GM10248 (cell line): Measurements from ENCODE around the gene CIAO2A.

Source experiments
- CTCF ChIA-PET: fragments of 300-600 bp; sonication (Branson Sonifier 250); formaldehyde crosslinking; extraction: SDS; loops from one replicate; lab custom pipeline; 2021; ENCODE audit warnings: antibody characterized with exemption; lab: Yijun Ruan, JAX
- POLR2A ChIA-PET: fragments of 350-650 bp; sonication (Branson Sonifier 250); formaldehyde crosslinking; extraction: SDS; loops from one replicate; lab custom pipeline; 2020; ENCODE audit warnings: antibody characterized with exemption; lab: Yijun Ruan, JAX
- DNase-seq: peaks from one replicate; pipeline ENCODE4 v3.0.0; 2012; ENCODE audit errors: extremely low spot score
- CTCF ChIP-seq: IDR thresholded peaks from 2 replicates; pipeline ENCODE4 v1.5.1; 2012; ENCODE audit warnings: mild to moderate bottlenecking, low read depth; ENCODE audit errors: extremely low read depth, missing control alignments, control extremely low read depth

CIAO2A gene

GRCh38 chr15:64134345-64134829 lies 40.7 kb upstream of the CIAO2A start:
- DNase-seq = no peak
- no peak for TF ChIP-seq CTCF
- CTCF ChIA-PET = interaction anchor here (1.0 to 2.1 kb wide), 4 partner anchors 10 to 23 kb away, joined by 3 to 7 read pairs (median 4); no protein-coding TSS in a partner anchor
- POLR2A ChIA-PET = no interaction called here

DNA sequence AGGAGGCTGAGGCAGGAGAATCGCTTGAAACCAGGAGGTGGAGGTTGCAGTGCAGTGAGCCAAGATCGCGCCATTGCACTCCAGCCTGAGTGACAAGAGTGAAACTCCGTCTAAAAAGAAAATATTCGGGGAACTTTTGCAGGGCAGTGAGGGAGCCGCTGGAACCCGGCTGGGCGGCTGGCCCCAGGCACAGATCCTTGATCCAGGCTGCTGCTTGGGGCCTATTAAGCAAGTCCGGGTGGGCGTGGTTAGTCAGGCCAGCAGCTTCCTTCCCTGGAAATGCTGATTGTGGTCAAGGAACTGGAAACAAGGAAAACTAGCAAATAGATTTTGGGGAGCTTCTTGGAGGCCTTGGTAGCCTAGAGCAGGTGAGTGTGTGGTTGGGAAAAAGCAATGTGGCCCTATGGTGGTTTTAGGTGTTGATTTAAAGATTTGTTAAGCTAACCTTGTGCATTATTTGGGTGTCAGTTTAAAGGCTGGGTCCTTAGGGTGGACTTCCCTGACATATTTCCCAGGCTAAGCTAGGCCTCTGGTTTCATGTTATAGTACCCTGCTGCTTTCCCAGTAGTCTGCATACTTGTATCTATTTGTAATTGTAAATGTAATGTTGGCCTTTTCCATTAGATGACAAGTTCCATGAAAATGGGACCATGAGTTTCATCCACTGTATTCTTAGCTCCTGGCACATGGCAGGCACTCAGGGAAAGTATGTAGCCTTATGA lies 40.1 kb upstream of the CIAO2A start:
- ChIA-PET CTCF (interaction anchor here (1.0 to 2.1 kb wide), 6 partner anchors 10 to 22 kb away, joined by 3 to 7 read pairs (median 4); no protein-coding TSS in a partner anchor), POLR2A (no interaction called here)
- no peak for TF ChIP-seq CTCF
- DNase-seq = no peak

GRCh38 chr15:64132217-64132616 lies 38.6 kb upstream of the CIAO2A start:
- ChIA-PET POLR2A (interaction anchor here (0.6 kb wide), 1 partner anchor 23 kb away, joined by 6 read pairs; no protein-coding TSS in a partner anchor), CTCF (interaction anchor here (0.8 to 2.2 kb wide), 9 partner anchors 9 to 39 kb away, joined by 3 to 11 read pairs (median 4); partner anchors contain the start of gene CIAO2A)
- no peak for DNase-seq

GRCh38 chr15:64131547-64131946 lies 37.9 kb upstream of the CIAO2A start:
- DNase-seq = no peak
- POLR2A ChIA-PET = interaction anchor here (0.6 kb wide), 1 partner anchor 24 kb away, joined by 6 read pairs; no protein-coding TSS in a partner anchor
- CTCF ChIA-PET = interaction anchor here (0.8 to 2.2 kb wide), 7 partner anchors 10 to 38 kb away, joined by 3 to 11 read pairs (median 4); partner anchors contain the start of gene CIAO2A
- TF ChIP-seq CTCF = no peak

More at GRCh38 chr15:64132217-64132616, 38.6 kb upstream of the CIAO2A start:
- TF ChIP-seq CTCF = no peak

- no peak for DNase-seq
- POLR2A ChIA-PET = no interaction called here
- CTCF ChIA-PET = interaction anchor here (1.0 to 2.2 kb wide), 3 partner anchors 14 to 23 kb away, joined by 3 to 11 read pairs (median 4); no protein-coding TSS in a partner anchor
- TF ChIP-seq CTCF = no peak
Observed at GRCh38 chr15:64130159-64130558, 36.5 kb upstream of the CIAO2A start.

GRCh38 chr15:64127521-64128270 lies 34.1 kb upstream of the CIAO2A start:
- ChIA-PET POLR2A (no interaction called here), CTCF (interaction anchor here (1.2 to 1.5 kb wide), 3 partner anchors 12 to 26 kb away, joined by 3 to 6 read pairs (median 4); no protein-coding TSS in a partner anchor)
- DNase-seq = no peak
- TF ChIP-seq CTCF = no peak
